ENCODE results near the gene HPRT1.

Gene HPRT1

DNA sequence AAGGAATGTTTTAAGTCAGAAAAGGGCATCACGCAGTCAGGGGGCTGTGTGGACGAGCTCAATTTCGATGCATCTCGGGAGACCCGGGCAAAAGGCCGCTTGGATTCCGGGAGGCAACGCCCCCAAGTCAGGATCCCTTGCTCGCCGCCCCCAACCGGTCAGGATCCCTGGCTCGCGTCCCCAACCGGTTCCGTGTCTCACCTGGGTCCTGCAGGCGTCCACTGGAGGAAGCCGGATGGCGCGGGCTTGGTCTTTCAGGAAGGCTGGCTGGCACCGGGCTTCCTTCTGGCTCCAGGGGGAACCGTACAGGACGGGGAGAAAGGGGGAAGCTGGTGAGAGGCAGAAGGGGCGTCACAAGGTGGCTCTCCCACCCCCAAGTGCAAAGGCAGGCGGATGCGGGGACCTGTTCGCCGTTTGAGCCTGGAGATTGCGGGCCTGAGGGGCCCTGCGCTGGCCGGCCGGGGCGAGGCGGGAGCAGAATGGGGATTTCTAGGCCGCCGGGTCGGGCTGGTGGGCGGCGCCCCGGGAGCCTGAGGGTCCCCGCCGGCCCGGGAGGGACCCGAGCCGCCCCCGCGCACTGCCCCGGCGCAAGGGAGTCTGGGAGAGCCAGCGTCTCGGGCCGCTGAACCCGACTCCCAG is 84.7 kb downstream of the HPRT1 start:
- DNase-seq: no peak

DNA sequence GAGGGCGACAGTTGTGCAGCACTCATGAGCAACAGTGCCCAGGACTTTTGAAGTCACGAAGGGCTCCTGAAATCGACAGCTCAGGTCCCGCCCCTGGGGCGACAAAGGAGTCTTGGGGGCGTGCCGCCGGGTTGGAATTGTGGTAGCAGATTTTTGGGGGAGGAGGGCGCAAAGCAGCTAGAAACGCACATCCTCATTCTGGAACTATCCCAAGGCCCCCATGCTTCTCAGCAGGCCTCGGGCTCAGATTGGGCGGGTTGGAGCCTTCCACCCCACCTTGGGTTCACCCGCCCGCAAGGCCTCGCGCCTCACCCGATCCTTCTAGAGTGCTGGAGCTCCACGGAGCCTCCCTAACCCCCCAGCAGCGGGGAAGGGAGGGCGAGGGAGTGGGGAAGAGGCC is 85.5 kb downstream of the HPRT1 start:
- no peak for DNase-seq

DNA sequence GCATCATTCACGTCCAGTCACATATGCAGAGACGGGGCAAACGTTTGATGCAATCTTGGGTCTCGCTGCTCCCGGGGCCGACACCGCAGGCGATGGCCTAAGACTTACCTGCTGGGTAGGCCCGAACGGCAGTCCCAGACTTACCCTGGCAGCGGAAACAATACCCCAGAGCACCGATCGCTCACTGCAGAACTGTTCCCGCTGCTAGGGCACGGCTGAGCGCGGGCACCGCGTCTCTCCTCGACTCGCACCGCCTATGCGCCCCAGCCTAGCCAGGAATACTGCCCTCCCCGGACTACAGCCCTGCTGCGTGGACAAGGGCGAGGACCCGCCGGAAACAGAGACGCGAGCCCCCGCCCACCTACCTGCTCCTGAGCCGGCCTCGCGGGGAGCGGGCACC is 86.2 kb downstream of the HPRT1 start:
- no peak for DNase-seq

DNA sequence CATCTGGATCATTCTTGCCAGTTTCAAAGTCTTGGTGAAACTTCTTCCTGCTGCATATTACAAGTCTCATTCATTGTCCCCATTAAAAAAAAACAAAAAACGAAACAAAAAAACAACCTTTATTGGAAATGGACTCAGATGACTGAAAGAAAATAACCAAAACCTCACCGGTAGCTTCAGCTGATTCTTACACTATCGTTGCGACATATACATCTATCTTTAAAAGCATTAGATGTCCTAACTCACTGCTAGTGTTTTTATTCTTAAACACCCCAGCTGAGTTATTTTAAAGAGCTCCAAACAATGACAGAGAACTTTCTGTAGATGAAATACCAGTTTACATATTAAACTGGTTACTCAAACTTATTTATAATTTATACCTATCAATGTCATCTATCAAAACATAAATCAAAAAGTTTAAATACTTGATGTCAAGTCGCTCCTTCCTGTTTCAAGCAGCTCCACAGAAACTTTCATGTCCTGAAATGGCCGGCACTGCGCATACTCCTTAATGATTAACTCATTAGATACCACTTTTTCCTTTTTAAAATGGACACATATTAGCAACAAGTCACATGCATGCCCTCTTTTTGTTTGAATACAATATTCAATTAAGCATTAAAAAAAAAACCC is 87.2 kb downstream of the HPRT1 start:
- no peak for DNase-seq

DNA sequence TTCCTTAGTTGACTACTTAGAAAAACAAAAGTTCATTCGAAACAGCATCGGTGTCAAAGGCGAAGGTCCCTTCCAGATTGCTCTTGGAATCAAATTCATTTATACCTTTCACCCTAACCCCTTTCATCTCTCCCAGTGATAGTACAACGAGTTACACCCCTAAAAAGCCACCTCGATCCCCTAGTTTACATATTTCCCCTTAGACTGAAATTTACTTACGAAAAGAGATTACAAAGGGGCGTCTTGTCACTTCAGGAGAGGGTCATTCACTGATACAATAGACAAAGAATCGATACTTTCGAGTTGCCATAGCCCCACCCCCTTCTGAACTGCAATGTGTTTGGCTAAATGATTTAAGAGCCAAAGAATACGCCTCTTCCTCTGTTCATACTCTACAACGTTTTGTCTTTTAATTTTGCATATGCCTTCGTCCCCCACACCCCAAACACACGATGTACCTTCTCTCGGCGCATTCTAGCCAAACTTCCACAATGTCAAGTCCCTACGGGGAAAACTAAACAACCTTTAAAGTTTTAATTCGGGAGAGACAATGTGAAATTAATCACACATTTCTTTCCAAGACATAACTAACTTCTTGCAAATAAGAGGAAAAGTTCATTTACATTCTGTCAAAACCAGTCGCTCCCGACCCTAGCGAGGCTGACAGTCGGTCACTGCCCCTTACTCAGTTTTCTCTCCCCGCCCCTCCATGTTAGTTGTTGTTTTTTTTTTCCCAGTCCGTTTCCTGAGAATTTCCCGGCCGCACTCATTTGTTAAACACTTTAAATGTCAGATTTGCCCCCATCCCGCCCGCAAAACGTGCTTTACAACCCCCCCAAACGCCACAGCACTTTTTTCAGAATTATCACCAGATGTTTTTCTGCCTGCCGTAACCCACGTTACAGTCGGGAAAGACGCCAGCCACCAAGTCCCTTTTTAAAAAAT is 88.6 kb downstream of the HPRT1 start:
- DNase-seq: no peak

Data from activated naive CD4-positive, alpha-beta T cell (primary cell).